Adrenal gland (tissue), 5 donors: Measurements from ENCODE around the gene TBC1D14.

ENCODE experiments used
- POLR2A ChIP-seq, 2 donors: fragments of 450-650 bp; IDR thresholded peaks; one replicate each; pipeline ENCODE4 v1.6.1; 2017; ENCODE audit warnings: antibody characterized with exemption in 2 of 2, mild to moderate bottlenecking in 2 of 2, moderate library complexity in 1 of 2
- TF ChIP-seq, protein P1 (sequence below), 6 experiments: fragments of 450-650 bp in 4 of 6; fragments of 200-600 bp in 2 of 6; sonication (generic) in 1 of 6; IDR thresholded peaks; 1 replicate in 5 of 6; 2 replicates in 1 of 6; pipeline versions ENCODE4 v1.5.1 to v1.8.0; 2016 to 2021; ENCODE audit warnings: antibody characterized with exemption in 6 of 6, mild to moderate bottlenecking in 2 of 6, moderate library complexity in 1 of 6
- donor health status: DM: no; HTN: no; CAD: no.

- TF ChIP-seq, protein P1, sequence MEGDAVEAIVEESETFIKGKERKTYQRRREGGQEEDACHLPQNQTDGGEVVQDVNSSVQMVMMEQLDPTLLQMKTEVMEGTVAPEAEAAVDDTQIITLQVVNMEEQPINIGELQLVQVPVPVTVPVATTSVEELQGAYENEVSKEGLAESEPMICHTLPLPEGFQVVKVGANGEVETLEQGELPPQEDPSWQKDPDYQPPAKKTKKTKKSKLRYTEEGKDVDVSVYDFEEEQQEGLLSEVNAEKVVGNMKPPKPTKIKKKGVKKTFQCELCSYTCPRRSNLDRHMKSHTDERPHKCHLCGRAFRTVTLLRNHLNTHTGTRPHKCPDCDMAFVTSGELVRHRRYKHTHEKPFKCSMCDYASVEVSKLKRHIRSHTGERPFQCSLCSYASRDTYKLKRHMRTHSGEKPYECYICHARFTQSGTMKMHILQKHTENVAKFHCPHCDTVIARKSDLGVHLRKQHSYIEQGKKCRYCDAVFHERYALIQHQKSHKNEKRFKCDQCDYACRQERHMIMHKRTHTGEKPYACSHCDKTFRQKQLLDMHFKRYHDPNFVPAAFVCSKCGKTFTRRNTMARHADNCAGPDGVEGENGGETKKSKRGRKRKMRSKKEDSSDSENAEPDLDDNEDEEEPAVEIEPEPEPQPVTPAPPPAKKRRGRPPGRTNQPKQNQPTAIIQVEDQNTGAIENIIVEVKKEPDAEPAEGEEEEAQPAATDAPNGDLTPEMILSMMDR (IDR thresholded peaks at IDR 0.05) = no peak
- TF ChIP-seq POLR2A (IDR thresholded peaks at IDR 0.05) = no peak
Observed at GRCh38 chr4:6909970-6910339, 329 bp downstream of the TBC1D14 start.
